ENCODE results near the gene ADAMTS10. TPM values are rescaled to one million over a fixed set of nuclear protein-coding genes. Genes with fewer than 3 reads are reported as not detected.

Gene ADAMTS10
- total RNA-seq, 4 donors from 2014 or later = 15.7 to 45.3 (median 22.8) TPM

DNA sequence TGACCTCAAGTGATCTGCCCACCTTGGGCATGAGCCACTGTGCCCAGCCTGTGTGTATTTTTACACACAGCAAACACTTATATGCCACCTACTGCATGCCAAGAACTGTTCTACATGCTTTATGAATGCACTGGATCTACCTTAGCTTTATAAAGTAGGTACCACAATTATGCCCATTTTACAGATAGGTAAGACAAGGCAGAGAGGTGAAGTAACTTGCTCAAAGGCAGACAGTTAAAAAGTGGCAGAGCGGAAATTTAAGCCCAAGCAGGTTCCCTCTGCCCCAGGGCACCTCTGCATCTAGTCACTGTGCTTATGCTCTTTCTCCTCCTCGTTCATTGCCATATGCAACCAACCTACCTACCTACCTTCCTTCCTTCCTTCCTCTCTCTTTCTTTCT lies 10.5 kb downstream of the ADAMTS10 start:
- ATAC-seq = no peak
- no peak overlapping the region for H3K4me3 ChIP-seq
- peaks cover 0 to 7% (median 0%) of the 10 kb centered on the region in 3 donors for H3K9me3 ChIP-seq
- 93 to 100% methylated on average over 1 to 2 of the region's 2 CpGs for WGBS, 2 donors (ENCODE audit: low coverage in 1 of 2)
- peaks cover 0 to 86% of the 10 kb centered on the region in 2 donors for H3K36me3 ChIP-seq
- TF ChIP-seq POLR2AphosphoS5 (IDR thresholded peaks at IDR 0.05) = no peak
- TF ChIP-seq, protein P1, sequence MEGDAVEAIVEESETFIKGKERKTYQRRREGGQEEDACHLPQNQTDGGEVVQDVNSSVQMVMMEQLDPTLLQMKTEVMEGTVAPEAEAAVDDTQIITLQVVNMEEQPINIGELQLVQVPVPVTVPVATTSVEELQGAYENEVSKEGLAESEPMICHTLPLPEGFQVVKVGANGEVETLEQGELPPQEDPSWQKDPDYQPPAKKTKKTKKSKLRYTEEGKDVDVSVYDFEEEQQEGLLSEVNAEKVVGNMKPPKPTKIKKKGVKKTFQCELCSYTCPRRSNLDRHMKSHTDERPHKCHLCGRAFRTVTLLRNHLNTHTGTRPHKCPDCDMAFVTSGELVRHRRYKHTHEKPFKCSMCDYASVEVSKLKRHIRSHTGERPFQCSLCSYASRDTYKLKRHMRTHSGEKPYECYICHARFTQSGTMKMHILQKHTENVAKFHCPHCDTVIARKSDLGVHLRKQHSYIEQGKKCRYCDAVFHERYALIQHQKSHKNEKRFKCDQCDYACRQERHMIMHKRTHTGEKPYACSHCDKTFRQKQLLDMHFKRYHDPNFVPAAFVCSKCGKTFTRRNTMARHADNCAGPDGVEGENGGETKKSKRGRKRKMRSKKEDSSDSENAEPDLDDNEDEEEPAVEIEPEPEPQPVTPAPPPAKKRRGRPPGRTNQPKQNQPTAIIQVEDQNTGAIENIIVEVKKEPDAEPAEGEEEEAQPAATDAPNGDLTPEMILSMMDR (IDR thresholded peaks at IDR 0.05) = no peak
- TF ChIP-seq POLR2A (IDR thresholded peaks at IDR 0.05) = no peak
- TF ChIP-seq EP300 (IDR thresholded peaks at IDR 0.05) = no peak
- H3K27me3 ChIP-seq = no peaks in the 10 kb centered on the region
- H3K4me1 ChIP-seq = peaks cover 0 to 10% (median 4%) of the 10 kb centered on the region in 3 donors
- H3K27ac ChIP-seq = no peak overlapping the region

DNA sequence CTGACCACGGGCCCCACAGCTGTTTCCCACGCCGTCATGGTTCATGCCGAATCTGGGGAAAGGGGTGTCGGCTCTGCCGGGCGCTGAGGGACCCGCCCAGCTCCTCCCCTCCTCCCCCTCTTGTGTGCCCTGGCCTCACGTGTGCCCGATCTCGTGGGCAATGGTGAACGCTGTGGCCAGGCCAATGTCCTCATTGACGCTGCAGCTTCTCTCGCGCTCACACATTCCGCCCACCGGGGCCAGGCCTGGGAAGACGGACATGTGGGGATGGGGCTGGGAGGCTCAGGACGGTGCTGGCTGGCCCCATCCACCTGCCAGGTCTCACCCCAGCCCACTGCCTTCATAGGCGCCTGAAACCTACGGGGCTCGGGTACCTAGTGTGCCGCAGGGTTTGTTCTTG lies 14.3 kb downstream of the ADAMTS10 start:
- Histone ChIP-seq H3K27me3 (peaks cover 5% of the 10 kb centered on the region), H3K4me1 (peaks cover 0 to 36% (median 11%) of the 10 kb centered on the region in 3 donors), H3K27ac (no peak overlapping the region), H3K36me3 (peaks cover 0 to 59% of the 10 kb centered on the region in 2 donors), H3K4me3 (no peak overlapping the region), H3K9me3 (no peaks in the 10 kb centered on the region)
- TF ChIP-seq POLR2A (IDR thresholded peaks at IDR 0.05) = no peak
- TF ChIP-seq, protein P1 (IDR thresholded peaks at IDR 0.05) = no peak
- no peak for TF ChIP-seq EP300 (IDR thresholded peaks at IDR 0.05)
- TF ChIP-seq POLR2AphosphoS5 (IDR thresholded peaks at IDR 0.05) = no peak
- no peak for ATAC-seq
- WGBS, 2 donors (ENCODE audit: low coverage in 1 of 2) = 80% methylated on average over 3 of the region's 23 CpGs; no CpG with 5 or more reads in 1 of the 2 donors

GRCh38 chr19:8595651-8596050 lies 14.9 kb downstream of the ADAMTS10 start:
- H3K27ac ChIP-seq = no peak overlapping the region
- H3K4me1 ChIP-seq = peaks cover 0 to 36% (median 11%) of the 10 kb centered on the region in 3 donors
- no peak for ATAC-seq

DNA sequence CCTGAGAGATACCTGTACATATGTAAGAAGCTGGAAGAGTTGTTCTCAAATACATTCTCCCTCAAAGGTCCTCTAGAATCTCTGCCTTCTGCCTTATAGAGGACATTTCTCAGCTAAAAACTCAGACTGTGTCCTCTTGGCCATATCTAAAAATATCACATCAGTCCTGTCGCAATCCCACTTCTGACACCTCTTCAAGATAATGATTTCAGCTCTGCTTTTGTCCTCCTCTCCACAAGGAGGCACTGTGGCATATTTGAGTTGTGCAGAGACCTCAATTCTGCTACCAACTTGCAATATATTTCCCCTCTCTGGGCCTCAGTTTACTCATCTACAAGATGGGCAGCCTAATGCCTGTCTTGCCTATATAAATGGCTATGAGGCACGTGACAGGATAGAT lies 16.6 kb downstream of the ADAMTS10 start:
- 94 to 100% methylated on average over 1 to 2 of the region's 2 CpGs for WGBS, 2 donors (ENCODE audit: low coverage in 1 of 2)
- H3K27me3 ChIP-seq = peaks cover 5% of the 10 kb centered on the region
- no peaks in the 10 kb centered on the region for H3K9me3 ChIP-seq
- H3K27ac ChIP-seq = no peak overlapping the region
- no peak for ATAC-seq
- TF ChIP-seq POLR2AphosphoS5 (IDR thresholded peaks at IDR 0.05) (no peak), EP300 (IDR thresholded peaks at IDR 0.05) (no peak), POLR2A (IDR thresholded peaks at IDR 0.05) (no peak)
- TF ChIP-seq, protein P1 (IDR thresholded peaks at IDR 0.05) = no peak
- H3K36me3 ChIP-seq = peaks cover 0 to 45% of the 10 kb centered on the region in 2 donors
- H3K4me3 ChIP-seq = no peak overlapping the region
- peaks cover 0 to 36% (median 11%) of the 10 kb centered on the region in 3 donors for H3K4me1 ChIP-seq

More at GRCh38 chr19:8595651-8596050, 14.9 kb downstream of the ADAMTS10 start:
- H3K4me3 ChIP-seq = no peak overlapping the region
- TF ChIP-seq EP300 (IDR thresholded peaks at IDR 0.05) (no peak), POLR2A (IDR thresholded peaks at IDR 0.05) (no peak), POLR2AphosphoS5 (IDR thresholded peaks at IDR 0.05) (no peak)
- peaks cover 0 to 54% of the 10 kb centered on the region in 2 donors for H3K36me3 ChIP-seq
- WGBS, 2 donors (ENCODE audit: low coverage in 1 of 2) = 40% methylated on average over 1 to 3 of the region's 15 CpGs
- no peaks in the 10 kb centered on the region for H3K9me3 ChIP-seq
- peaks cover 5% of the 10 kb centered on the region for H3K27me3 ChIP-seq

DNA sequence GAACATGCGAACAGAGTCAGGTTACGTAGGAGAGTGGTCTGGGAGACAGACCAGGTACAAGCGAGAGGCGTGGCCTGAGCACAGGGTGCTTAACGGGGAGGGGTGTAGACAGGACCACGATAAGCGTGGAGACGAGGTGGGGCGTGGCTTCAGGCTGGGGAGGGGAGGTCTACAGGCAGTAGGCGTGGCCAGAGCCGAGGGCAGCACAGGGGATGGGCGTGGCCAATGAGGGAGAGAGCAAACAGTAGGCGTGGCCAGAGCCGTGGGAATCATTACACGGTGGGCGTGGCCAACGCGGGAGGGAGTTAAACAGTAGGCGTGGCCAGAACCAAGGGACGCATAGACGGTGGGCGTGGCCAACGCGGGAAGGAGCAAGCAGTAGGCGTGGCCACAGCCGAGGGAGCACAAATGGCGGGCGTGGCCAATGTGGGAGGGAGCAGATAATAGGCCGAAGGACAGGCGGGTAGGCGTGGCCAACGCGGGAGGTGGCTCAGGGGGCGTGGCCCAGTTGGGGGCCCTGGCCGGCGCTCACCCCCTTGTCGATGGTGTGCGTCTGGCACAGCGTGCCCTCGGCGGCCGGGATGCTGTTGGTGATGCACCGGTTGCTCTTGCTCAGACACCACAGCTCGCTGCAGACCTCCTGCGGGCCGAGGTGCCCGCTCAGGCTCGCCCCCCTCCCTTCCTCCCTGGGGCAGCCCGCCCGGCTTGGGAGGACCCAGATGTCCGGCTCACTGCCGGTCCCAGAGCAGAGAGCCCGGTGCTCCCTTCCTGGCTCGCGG lies 18.1 kb downstream of the ADAMTS10 start:
- peak overlapping the region in 3 of 4 donors; percentile 4 to 64 (median 58) for H3K27ac ChIP-seq
- 0 to 1% methylated on average over 29 to 33 of the region's 55 CpGs for WGBS, 2 donors (ENCODE audit: low coverage in 1 of 2)
- peaks cover 0 to 48% of the 10 kb centered on the region in 2 donors for H3K36me3 ChIP-seq
- H3K4me1 ChIP-seq = peaks cover 0 to 36% (median 11%) of the 10 kb centered on the region in 3 donors
- TF ChIP-seq POLR2A (IDR thresholded peaks at IDR 0.05) (peak in 1 of 2 donors; percentile 8), EP300 (IDR thresholded peaks at IDR 0.05) (no peak), POLR2AphosphoS5 (IDR thresholded peaks at IDR 0.05) (peak; percentile 34)
- TF ChIP-seq, protein P1 (IDR thresholded peaks at IDR 0.05) = no peak
- no peaks in the 10 kb centered on the region for H3K9me3 ChIP-seq
- peak; percentile 90 for ATAC-seq
- H3K4me3 ChIP-seq = peak overlapping the region; percentile 16 to 45
- peaks cover 5% of the 10 kb centered on the region for H3K27me3 ChIP-seq
